Effector CD8-positive, alpha-beta T cell (primary cell): ENCODE results near the gene CLPX.
"Not testable (repeated sequence)": the region's sequence is repeated elsewhere in the genome, so short reads cannot be mapped to it uniquely, and the experiment has no call there.

Experiments used
- DNase-seq: peaks from one replicate; lab custom pipeline; 2025; lab: John Stamatoyannopoulos, UW

The CLPX gene

GRCh38 chr15:65206750-65207149, 21.6 kb upstream of the CLPX start:
- DNase-seq = no peak

- no peak for DNase-seq
These were observed 20.0 kb upstream of the CLPX start for GRCh38 chr15:65204931-65205660.

GRCh38 chr15:65204236-65204930, 19.2 kb upstream of the CLPX start:
- DNase-seq = no peak

GRCh38 chr15:65201918-65202317, 16.8 kb upstream of the CLPX start:
- DNase-seq = no peak

- no peak for DNase-seq
These were observed 13.4 kb upstream of the CLPX start for GRCh38 chr15:65198571-65198970.

- no peak for DNase-seq
These were observed 12.1 kb upstream of the CLPX start for GRCh38 chr15:65197337-65197645.

- no peak for DNase-seq
These were observed 11.6 kb upstream of the CLPX start for GRCh38 chr15:65196637-65197336.

GRCh38 chr15:65195548-65195923, 10.4 kb upstream of the CLPX start:
- DNase-seq = no peak

- no peak for DNase-seq
These were observed 9.8 kb upstream of the CLPX start for GRCh38 chr15:65194826-65195547.

- DNase-seq = no peak
These were observed 6.9 kb upstream of the CLPX start for GRCh38 chr15:65192016-65192415.

GRCh38 chr15:65189102-65189740, 4.1 kb upstream of the CLPX start:
- DNase-seq = no peak

- not testable (repeated sequence) for DNase-seq
These were observed 3.3 kb upstream of the CLPX start for GRCh38 chr15:65188472-65188871.

GRCh38 chr15:65184305-65184867, 756 bp downstream of the CLPX start:
- no peak for DNase-seq

- no peak for DNase-seq
These were observed 1.3 kb downstream of the CLPX start for GRCh38 chr15:65183865-65184159.

GRCh38 chr15:65182538-65182937, 2.6 kb downstream of the CLPX start:
- DNase-seq = no peak

- DNase-seq = not testable (repeated sequence)
These were observed 3.4 kb downstream of the CLPX start for GRCh38 chr15:65181582-65182353.

- DNase-seq = no peak
These were observed 5.0 kb downstream of the CLPX start for GRCh38 chr15:65180167-65180566.

GRCh38 chr15:65177901-65178300, 7.2 kb downstream of the CLPX start:
- DNase-seq = no peak

GRCh38 chr15:65176056-65176455, 9.1 kb downstream of the CLPX start:
- DNase-seq = no peak

GRCh38 chr15:65175511-65175910, 9.6 kb downstream of the CLPX start:
- no peak for DNase-seq

- DNase-seq = no peak
These were observed 10.6 kb downstream of the CLPX start for GRCh38 chr15:65174509-65174908.
